Inflammatory macrophage treated with lipopolysaccharide for 4 hours (primary cell): ENCODE data around the gene TRAFD1.
"Not testable (repeated sequence)": the region's sequence is repeated elsewhere in the genome, so short reads cannot be mapped to it uniquely, and the experiment has no call there.

Experiments
- DNase-seq: peaks from one replicate; pipeline ENCODE4 v3.0.0-alpha.2; 2020

The TRAFD1 gene

GRCh38 chr12:112116232-112117060, 8.9 kb upstream of the TRAFD1 start:
- DNase-seq = peak; percentile 84

- no peak for DNase-seq
Measured at GRCh38 chr12:112117685-112118084, 7.7 kb upstream of the TRAFD1 start.

GRCh38 chr12:112121780-112122565, 3.4 kb upstream of the TRAFD1 start:
- DNase-seq = no peak

DNA sequence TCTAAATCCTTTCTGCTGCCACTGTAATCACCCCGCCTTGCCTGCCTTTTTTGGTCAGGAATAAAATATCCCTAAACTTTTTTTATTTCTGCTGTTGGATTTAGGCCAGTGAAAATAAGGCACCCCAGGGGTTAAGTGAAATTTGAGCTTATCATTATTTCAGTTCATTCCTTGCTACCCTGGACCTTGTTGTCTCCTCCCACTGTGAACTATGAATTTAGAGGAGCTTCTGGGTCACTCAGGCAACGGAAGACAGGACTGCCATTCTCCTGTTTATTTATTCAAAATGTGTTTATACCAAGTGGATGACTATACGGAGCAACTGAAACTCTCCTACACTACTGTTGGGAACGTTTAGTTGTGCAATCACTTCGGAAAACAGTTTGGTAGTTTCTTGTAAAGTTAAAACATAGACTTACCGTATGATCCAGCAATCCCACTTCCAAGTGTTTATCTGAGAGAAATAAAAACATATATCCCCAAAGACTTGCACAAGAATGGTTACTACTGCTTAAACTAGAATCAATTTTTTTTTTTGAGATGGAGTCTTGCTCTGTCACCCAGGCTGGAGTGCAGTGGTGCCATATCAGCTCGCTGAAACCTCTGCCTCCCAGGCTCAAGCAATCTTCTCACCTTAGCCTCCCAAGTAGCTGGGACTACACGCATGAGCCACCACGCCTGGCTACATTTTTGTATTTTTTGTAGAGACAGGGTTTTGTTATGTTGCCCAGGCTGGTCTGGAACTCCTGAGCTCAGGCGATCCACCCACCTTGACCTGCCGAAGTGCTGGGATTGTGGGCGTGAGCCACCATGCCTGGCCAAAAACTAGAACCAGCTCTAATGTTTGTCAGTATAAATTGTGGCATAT, 2.3 kb upstream of the TRAFD1 start:
- no peak for DNase-seq

- no peak for DNase-seq
Measured at GRCh38 chr12:112124918-112125249, 476 bp upstream of the TRAFD1 start.

DNA sequence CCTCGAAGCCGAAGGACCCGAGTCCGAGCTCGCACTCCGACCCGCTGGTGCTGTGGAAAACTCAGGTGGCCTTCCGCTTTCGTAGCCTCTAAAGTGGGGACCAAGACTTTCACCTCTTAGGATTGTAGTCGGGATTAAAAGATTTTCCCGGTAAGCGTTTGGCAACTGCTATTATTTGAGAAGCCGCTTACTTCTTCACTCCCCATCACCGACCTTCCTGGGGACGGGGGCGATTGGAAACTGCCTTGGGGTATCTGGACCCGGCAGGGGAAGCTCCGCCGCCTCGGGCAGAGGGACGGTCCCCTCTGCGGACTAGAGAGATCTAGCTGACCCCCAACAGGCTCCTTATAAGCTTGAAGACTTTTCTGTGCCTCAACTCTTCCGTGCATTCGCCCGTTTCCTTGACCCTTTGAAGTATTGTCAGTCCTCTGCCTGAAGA, 659 bp downstream of the TRAFD1 start:
- DNase-seq = no peak

- DNase-seq = peak; percentile 76
Measured at GRCh38 chr12:112126911-112127310, 1.6 kb downstream of the TRAFD1 start.

DNA sequence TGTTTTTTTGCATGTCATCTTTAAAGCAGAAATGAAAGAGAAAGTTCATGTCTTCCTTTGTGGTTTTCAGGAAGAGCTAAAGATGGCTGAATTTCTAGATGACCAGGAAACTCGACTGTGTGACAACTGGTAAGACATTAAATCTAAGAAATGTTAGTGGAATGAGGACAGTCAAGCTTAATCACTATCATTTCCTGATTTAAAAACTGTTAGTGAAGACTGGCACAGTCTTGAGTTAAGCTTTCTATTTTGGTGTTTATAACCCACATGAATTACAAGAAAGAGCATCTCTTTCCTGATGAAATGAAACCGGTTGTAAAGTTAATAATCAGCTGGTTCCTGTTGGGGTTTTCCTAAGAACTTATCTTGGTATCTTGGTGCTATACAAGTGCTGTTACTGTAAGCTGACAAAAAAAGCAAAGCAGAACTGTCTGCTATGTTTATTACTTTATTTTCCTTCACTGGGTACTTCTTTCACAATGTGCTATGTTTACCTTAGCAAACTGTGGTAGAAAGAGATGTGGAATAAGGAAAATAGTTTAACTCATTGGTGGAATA, 5.2 kb downstream of the TRAFD1 start:
- DNase-seq = peak; percentile 90

GRCh38 chr12:112131686-112132085, 6.3 kb downstream of the TRAFD1 start:
- DNase-seq = peak; percentile 26

GRCh38 chr12:112133418-112133817, 8.1 kb downstream of the TRAFD1 start:
- DNase-seq = no peak

- no peak for DNase-seq
Measured at GRCh38 chr12:112134731-112135130, 9.4 kb downstream of the TRAFD1 start.

GRCh38 chr12:112140728-112141127, 15.4 kb downstream of the TRAFD1 start:
- peak; percentile 83 for DNase-seq

DNA sequence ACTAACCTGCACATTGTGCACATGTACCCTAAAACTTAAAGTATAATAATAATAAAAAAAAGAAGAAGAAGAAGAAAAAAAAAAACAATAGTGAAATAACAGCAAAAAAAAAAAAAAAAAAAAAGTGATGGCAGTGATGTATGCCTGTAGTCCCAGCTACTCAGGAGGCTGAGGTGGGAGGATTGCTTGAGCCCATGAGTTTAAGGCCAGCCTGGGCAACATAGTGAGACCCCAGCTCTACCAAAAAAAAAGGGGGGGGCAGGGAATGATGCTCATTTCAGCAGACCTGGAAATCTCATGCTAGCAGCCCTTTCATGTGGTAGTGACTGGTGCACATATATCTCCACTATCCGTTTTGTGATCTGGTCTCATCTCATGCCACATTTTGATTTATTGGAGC, 20.8 kb downstream of the TRAFD1 start:
- no peak for DNase-seq

GRCh38 chr12:112148031-112148513, 22.7 kb downstream of the TRAFD1 start:
- DNase-seq = no peak

DNA sequence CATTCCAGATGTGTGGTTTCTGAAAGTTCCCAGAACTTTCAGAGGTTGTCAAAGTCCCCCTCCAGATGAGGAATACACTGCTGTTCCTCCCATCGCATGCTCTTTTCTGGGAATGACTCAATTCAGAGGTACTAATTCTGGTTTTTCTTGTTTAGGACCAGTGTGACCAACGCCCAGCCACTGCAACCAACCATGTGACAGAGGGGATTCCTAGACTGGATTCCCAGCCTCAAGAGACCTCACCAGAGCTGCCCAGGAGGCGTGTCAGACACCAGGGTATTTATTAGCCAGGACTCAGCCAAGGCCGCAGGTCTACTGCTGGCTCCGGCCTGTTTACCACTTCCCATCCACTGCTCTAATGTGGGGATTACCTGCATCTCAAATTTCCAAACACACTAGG, 24.2 kb downstream of the TRAFD1 start:
- no peak for DNase-seq

GRCh38 chr12:112151766-112152541, 26.6 kb downstream of the TRAFD1 start:
- DNase-seq = peak; percentile 13

DNA sequence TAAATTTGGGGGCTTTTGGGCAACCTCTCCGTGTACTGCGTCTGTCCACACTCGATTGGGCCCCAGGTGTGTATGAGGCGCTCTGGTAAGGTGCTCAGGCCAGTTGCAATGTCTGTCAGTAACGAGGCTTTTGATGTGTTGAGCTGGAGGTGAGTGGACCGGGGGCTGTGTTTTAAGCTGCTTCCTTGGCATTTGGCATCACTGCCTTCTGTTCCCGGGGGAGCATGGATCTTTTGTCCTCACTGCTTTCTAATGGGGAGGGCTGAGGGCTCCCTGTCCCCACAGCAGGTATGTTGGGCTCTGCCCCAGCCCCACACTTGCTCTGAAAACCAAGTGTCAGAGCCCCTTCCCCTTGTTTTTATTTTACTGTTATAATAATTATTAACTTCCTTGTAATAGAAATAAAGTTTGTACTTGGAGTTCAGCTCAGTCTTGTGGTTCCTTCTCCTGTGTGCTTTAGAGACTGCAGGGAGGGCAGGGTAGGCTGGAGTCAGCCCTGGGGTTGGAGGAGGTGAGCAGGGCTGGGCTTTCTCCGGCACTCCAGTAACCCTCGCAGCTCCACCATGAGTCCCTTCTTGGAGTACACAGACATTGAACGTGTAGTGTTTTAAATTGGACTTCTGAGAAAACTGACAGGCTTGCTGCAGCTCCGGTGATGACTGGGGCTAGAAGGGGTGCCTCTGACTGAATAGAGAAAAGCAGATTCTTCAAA, 28.0 kb downstream of the TRAFD1 start:
- no peak for DNase-seq

DNA sequence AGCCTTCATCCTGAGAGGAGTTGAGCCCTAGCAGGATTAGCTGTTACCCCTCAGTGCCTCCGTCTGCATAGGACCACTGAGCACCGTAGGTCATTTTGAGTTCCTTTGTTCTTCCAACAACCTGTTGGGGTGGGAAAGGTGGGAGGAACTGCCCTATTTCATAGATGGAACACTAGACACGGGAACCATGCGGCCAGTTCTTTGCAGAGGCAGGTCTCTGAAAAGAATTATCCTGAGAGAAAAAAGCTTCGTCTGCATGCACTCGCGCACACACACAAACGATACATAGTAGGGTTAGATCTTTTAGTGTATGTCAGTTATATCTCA, 28.5 kb downstream of the TRAFD1 start:
- no peak for DNase-seq

GRCh38 chr12:112158461-112159145, 33.2 kb downstream of the TRAFD1 start:
- DNase-seq = not testable (repeated sequence)

GRCh38 chr12:112159146-112159541, 33.8 kb downstream of the TRAFD1 start:
- no peak for DNase-seq

DNA sequence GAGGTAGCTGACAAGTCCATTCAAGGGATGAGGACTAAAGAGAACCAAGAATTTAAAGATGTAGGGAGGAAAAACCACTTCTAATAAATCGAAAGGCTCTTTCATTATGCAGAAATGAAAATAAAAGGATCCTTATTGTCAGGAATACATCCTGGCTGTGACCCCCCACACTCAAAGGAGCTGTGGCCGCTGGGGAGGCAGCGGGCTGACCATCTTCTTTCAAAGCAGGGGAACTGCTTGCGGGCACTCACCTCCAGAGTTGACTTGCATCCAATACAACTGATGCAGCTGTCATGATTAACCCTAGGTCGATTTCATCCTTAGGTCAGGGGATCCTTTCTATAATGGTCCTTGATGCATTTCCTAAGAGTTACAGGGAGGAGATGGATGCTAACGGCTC, 35.3 kb downstream of the TRAFD1 start:
- DNase-seq = no peak
